Measurements from ENCODE around the gene CRTAP.
"Not testable (repeated sequence)": the region's sequence is repeated elsewhere in the genome, so short reads cannot be mapped to it uniquely, and the experiment has no call there.

Gene CRTAP

GRCh38 chr3:33103480-33103879 is 10.3 kb upstream of the CRTAP start:
- no peaks in the 10 kb centered on the region for H3K9me3 ChIP-seq (ENCODE audit: control insufficient read depth, low read length)
- H3K27ac ChIP-seq (ENCODE audit: low read length, poor library complexity, severe bottlenecking), result no peak overlapping the region
- no peak overlapping the region for H2BK15ac ChIP-seq (ENCODE audit: low read depth, poor library complexity, severe bottlenecking)
- H3K4me3 ChIP-seq (ENCODE audit: insufficient read depth in 1 of 2, low read depth in 1 of 2, low read length in 2 of 2), result no peak overlapping the region
- no peak overlapping the region for H3K4me2 ChIP-seq (ENCODE audit: low read length, poor library complexity, severe bottlenecking)
- H3K79me1 ChIP-seq (replicated peaks; ENCODE audit: low read length, poor library complexity, severe bottlenecking), result no peaks in the 10 kb centered on the region
- no peak overlapping the region for H3K14ac ChIP-seq (ENCODE audit: low read length in 2 of 2)
- DNase-seq, result no peak
- H3K9ac ChIP-seq (ENCODE audit: low read length), result no peak overlapping the region
- H3K23ac ChIP-seq (ENCODE audit: low read length in 2 of 2), result no peak overlapping the region
- H3K27me3 ChIP-seq (ENCODE audit: control insufficient read depth in 1 of 2, insufficient read depth in 1 of 2, low read length in 2 of 2), result no peaks in the 10 kb centered on the region
- no peak overlapping the region for H2BK5ac ChIP-seq (ENCODE audit: low read depth, low read length, poor library complexity, severe bottlenecking)
- no peaks in the 10 kb centered on the region for H3K36me3 ChIP-seq (ENCODE audit: control insufficient read depth in 1 of 2, insufficient read depth in 2 of 2, low read depth in 1 of 2, low read length in 2 of 2)
- no peak overlapping the region for H2AK5ac ChIP-seq (ENCODE audit: low read length, severe bottlenecking)
- no peak overlapping the region for H4K8ac ChIP-seq (ENCODE audit: low read length)
- no peak overlapping the region for H2BK12ac ChIP-seq (ENCODE audit: low read length in 2 of 2)
- no peak overlapping the region for H4K91ac ChIP-seq (ENCODE audit: low read length)
- WGBS, result 94% methylated on average over 3 of the region's 3 CpGs
- no peak overlapping the region for H2BK120ac ChIP-seq (ENCODE audit: low read depth, low read length)
- no peak overlapping the region for H2AFZ ChIP-seq (ENCODE audit: low read depth, low read length)
- no peak overlapping the region for H3K4ac ChIP-seq (ENCODE audit: low read depth in 1 of 2, low read length in 2 of 2)
- no peak overlapping the region for H3K18ac ChIP-seq (ENCODE audit: low read depth in 1 of 2, low read length in 2 of 2)
- peaks cover 5% of the 10 kb centered on the region for H3K4me1 ChIP-seq (ENCODE audit: control insufficient read depth, insufficient read depth, low read depth, low read length)

- no peaks in the 10 kb centered on the region for H3K79me1 ChIP-seq (replicated peaks; ENCODE audit: low read length, poor library complexity, severe bottlenecking)
- H3K4me1 ChIP-seq (ENCODE audit: control insufficient read depth, insufficient read depth, low read depth, low read length), result peaks cover 4% of the 10 kb centered on the region
- no peak overlapping the region for H2AFZ ChIP-seq (ENCODE audit: low read depth, low read length)
- H3K14ac ChIP-seq (ENCODE audit: low read length in 2 of 2), result no peak overlapping the region
- no peaks in the 10 kb centered on the region for H3K27me3 ChIP-seq (ENCODE audit: control insufficient read depth in 1 of 2, insufficient read depth in 1 of 2, low read length in 2 of 2)
- H2AK5ac ChIP-seq (ENCODE audit: low read length, severe bottlenecking), result no peak overlapping the region
- H3K18ac ChIP-seq (ENCODE audit: low read depth in 1 of 2, low read length in 2 of 2), result no peak overlapping the region
- H3K4me3 ChIP-seq (ENCODE audit: insufficient read depth in 1 of 2, low read depth in 1 of 2, low read length in 2 of 2), result no peak overlapping the region
- H2BK15ac ChIP-seq (ENCODE audit: low read depth, poor library complexity, severe bottlenecking), result no peak overlapping the region
- 96% methylated on average over 2 of the region's 3 CpGs for WGBS
- H3K36me3 ChIP-seq (ENCODE audit: control insufficient read depth in 1 of 2, insufficient read depth in 2 of 2, low read depth in 1 of 2, low read length in 2 of 2), result no peaks in the 10 kb centered on the region
- no peak overlapping the region for H4K91ac ChIP-seq (ENCODE audit: low read length)
- H2BK5ac ChIP-seq (ENCODE audit: low read depth, low read length, poor library complexity, severe bottlenecking), result no peak overlapping the region
- no peak overlapping the region for H2BK12ac ChIP-seq (ENCODE audit: low read length in 2 of 2)
- no peak overlapping the region for H3K4me2 ChIP-seq (ENCODE audit: low read length, poor library complexity, severe bottlenecking)
- no peak overlapping the region for H2BK120ac ChIP-seq (ENCODE audit: low read depth, low read length)
- no peaks in the 10 kb centered on the region for H3K9me3 ChIP-seq (ENCODE audit: control insufficient read depth, low read length)
- DNase-seq, result no peak
- H3K27ac ChIP-seq (ENCODE audit: low read length, poor library complexity, severe bottlenecking), result no peak overlapping the region
- no peak overlapping the region for H4K8ac ChIP-seq (ENCODE audit: low read length)
- no peak overlapping the region for H3K23ac ChIP-seq (ENCODE audit: low read length in 2 of 2)
- no peak overlapping the region for H3K9ac ChIP-seq (ENCODE audit: low read length)
- H3K4ac ChIP-seq (ENCODE audit: low read depth in 1 of 2, low read length in 2 of 2), result no peak overlapping the region
Observed at GRCh38 chr3:33104803-33105202, 9.0 kb upstream of the CRTAP start.

- no peaks in the 10 kb centered on the region for H3K36me3 ChIP-seq (ENCODE audit: control insufficient read depth in 1 of 2, insufficient read depth in 2 of 2, low read depth in 1 of 2, low read length in 2 of 2)
- no peak overlapping the region for H3K9ac ChIP-seq (ENCODE audit: low read length)
- H2BK120ac ChIP-seq (ENCODE audit: low read depth, low read length), result no peak overlapping the region
- 88% methylated on average over 2 of the region's 3 CpGs for WGBS
- H3K9me3 ChIP-seq (ENCODE audit: control insufficient read depth, low read length), result no peaks in the 10 kb centered on the region
- H3K27ac ChIP-seq (ENCODE audit: low read length, poor library complexity, severe bottlenecking), result no peak overlapping the region
- no peak overlapping the region for H2AFZ ChIP-seq (ENCODE audit: low read depth, low read length)
- DNase-seq, result no peak
- H3K4me3 ChIP-seq (ENCODE audit: insufficient read depth in 1 of 2, low read depth in 1 of 2, low read length in 2 of 2), result no peak overlapping the region
- H2BK5ac ChIP-seq (ENCODE audit: low read depth, low read length, poor library complexity, severe bottlenecking), result no peak overlapping the region
- no peaks in the 10 kb centered on the region for H3K79me1 ChIP-seq (replicated peaks; ENCODE audit: low read length, poor library complexity, severe bottlenecking)
- no peak overlapping the region for H2AK5ac ChIP-seq (ENCODE audit: low read length, severe bottlenecking)
- H3K14ac ChIP-seq (ENCODE audit: low read length in 2 of 2), result no peak overlapping the region
- no peak overlapping the region for H4K91ac ChIP-seq (ENCODE audit: low read length)
- H3K4me1 ChIP-seq (ENCODE audit: control insufficient read depth, insufficient read depth, low read depth, low read length), result peaks cover 3% of the 10 kb centered on the region
- H3K4ac ChIP-seq (ENCODE audit: low read depth in 1 of 2, low read length in 2 of 2), result no peak overlapping the region
- no peak overlapping the region for H2BK12ac ChIP-seq (ENCODE audit: low read length in 2 of 2)
- H3K4me2 ChIP-seq (ENCODE audit: low read length, poor library complexity, severe bottlenecking), result no peak overlapping the region
- no peak overlapping the region for H4K8ac ChIP-seq (ENCODE audit: low read length)
- H3K27me3 ChIP-seq (ENCODE audit: control insufficient read depth in 1 of 2, insufficient read depth in 1 of 2, low read length in 2 of 2), result no peaks in the 10 kb centered on the region
- H3K18ac ChIP-seq (ENCODE audit: low read depth in 1 of 2, low read length in 2 of 2), result no peak overlapping the region
- no peak overlapping the region for H2BK15ac ChIP-seq (ENCODE audit: low read depth, poor library complexity, severe bottlenecking)
- H3K23ac ChIP-seq (ENCODE audit: low read length in 2 of 2), result no peak overlapping the region
Observed at GRCh38 chr3:33105341-33105948, 8.4 kb upstream of the CRTAP start.

GRCh38 chr3:33106854-33107253 is 7.0 kb upstream of the CRTAP start:
- not testable (repeated sequence) for H3K36me3 ChIP-seq (ENCODE audit: control insufficient read depth in 1 of 2, insufficient read depth in 2 of 2, low read depth in 1 of 2, low read length in 2 of 2); H2BK12ac ChIP-seq (ENCODE audit: low read length in 2 of 2); H3K9ac ChIP-seq (ENCODE audit: low read length); DNase-seq; H3K9me3 ChIP-seq (ENCODE audit: control insufficient read depth, low read length); H4K8ac ChIP-seq (ENCODE audit: low read length); H3K4me3 ChIP-seq (ENCODE audit: insufficient read depth in 1 of 2, low read depth in 1 of 2, low read length in 2 of 2); H3K4me2 ChIP-seq (ENCODE audit: low read length, poor library complexity, severe bottlenecking); H3K79me1 ChIP-seq (replicated peaks; ENCODE audit: low read length, poor library complexity, severe bottlenecking); H3K4ac ChIP-seq (ENCODE audit: low read depth in 1 of 2, low read length in 2 of 2); H3K14ac ChIP-seq (ENCODE audit: low read length in 2 of 2); H2AFZ ChIP-seq (ENCODE audit: low read depth, low read length); H2BK5ac ChIP-seq (ENCODE audit: low read depth, low read length, poor library complexity, severe bottlenecking); H3K23ac ChIP-seq (ENCODE audit: low read length in 2 of 2); H3K27ac ChIP-seq (ENCODE audit: low read length, poor library complexity, severe bottlenecking); H2BK120ac ChIP-seq (ENCODE audit: low read depth, low read length); H2AK5ac ChIP-seq (ENCODE audit: low read length, severe bottlenecking); H3K18ac ChIP-seq (ENCODE audit: low read depth in 1 of 2, low read length in 2 of 2); H3K4me1 ChIP-seq (ENCODE audit: control insufficient read depth, insufficient read depth, low read depth, low read length); H2BK15ac ChIP-seq (ENCODE audit: low read depth, poor library complexity, severe bottlenecking); H3K27me3 ChIP-seq (ENCODE audit: control insufficient read depth in 1 of 2, insufficient read depth in 1 of 2, low read length in 2 of 2); H4K91ac ChIP-seq (ENCODE audit: low read length)
- WGBS, result 89% methylated on average over 1 of the region's 2 CpGs
